Natural killer cell (primary cell): Measurements from ENCODE around the gene MIEF1. TPM values are rescaled to one million over a fixed set of nuclear protein-coding genes. Genes with fewer than 3 reads are reported as not detected.
A peak's percentile ranks its signal among the peaks of the same experiment; 100 is the strongest.

Experiments used
- ATAC-seq, 3 donors: fragments of 150-1000 bp in 2 of 3; fragments of 200-7000 bp in 1 of 3; cut with Tn5 transposase; 1 replicate in 1 of 3; 2 replicates in 2 of 3; pipeline ENCODE4 v1.10.0; 2021; ENCODE audit warnings: mild to moderate bottlenecking in 2 of 3, moderate library complexity in 2 of 3
- DNase-seq, 2 donors: peaks; one replicate each; pipeline versions ENCODE4 v3.0.0 to v3.0.0-alpha.2; 2013 to 2021; ENCODE audit warnings: mixed read lengths in 1 of 2
- H3K27ac ChIP-seq: one replicate; pipeline ENCODE4 v1.5.1; 2013; ENCODE audit warnings: mild to moderate bottlenecking, low read length
- H3K27me3 ChIP-seq: one replicate; pipeline ENCODE4 v1.6.1; 2013; ENCODE audit warnings: low read length; ENCODE audit not compliant: control insufficient read depth, insufficient read depth
- H3K36me3 ChIP-seq: one replicate; pipeline ENCODE4 v1.6.1; 2013; ENCODE audit warnings: low read length; ENCODE audit not compliant: control insufficient read depth, insufficient read depth
- H3K4me1 ChIP-seq: one replicate; pipeline ENCODE4 v1.6.1; 2013; ENCODE audit warnings: low read length; ENCODE audit not compliant: control insufficient read depth, insufficient read depth
- H3K4me3 ChIP-seq: one replicate; pipeline ENCODE4 v1.5.1; 2013; ENCODE audit warnings: low read length
- H3K9me3 ChIP-seq: one replicate; pipeline ENCODE4 v1.6.1; 2013; ENCODE audit warnings: low read length; ENCODE audit not compliant: control insufficient read depth, insufficient read depth
- H3K27ac Mint-ChIP-seq, 2 donors: one replicate each; pipeline ENCODE4 v1.8.0; 2022; ENCODE audit warnings: mild to moderate bottlenecking in 2 of 2, mixed read lengths in 2 of 2, moderate library complexity in 1 of 2
- H3K27me3 Mint-ChIP-seq, 2 donors: one replicate each; pipeline ENCODE4 v1.8.0; 2022; ENCODE audit warnings: low read depth in 2 of 2, mixed read lengths in 2 of 2
- H3K36me3 Mint-ChIP-seq: one replicate; pipeline ENCODE4 v1.8.0; 2022; ENCODE audit warnings: mixed read lengths
- H3K4me1 Mint-ChIP-seq, 2 donors: one replicate each; pipeline ENCODE4 v1.8.0; 2022; ENCODE audit warnings: mixed read lengths in 2 of 2
- H3K4me3 Mint-ChIP-seq: one replicate; pipeline ENCODE4 v1.8.0; 2022; ENCODE audit warnings: mild to moderate bottlenecking, moderate library complexity, mixed read lengths
- H3K9me3 Mint-ChIP-seq, 2 donors: one replicate each; pipeline ENCODE4 v1.8.0; 2022; ENCODE audit warnings: mixed read lengths in 2 of 2
- WGBS: methylation state at CpG from one replicate; pipeline ENCODE4 v1.1.7; 2013; ENCODE audit warnings: missing lambda C conversion rate; ENCODE audit not compliant: insufficient coverage; 5-methylcytosine and 5-hydroxymethylcytosine counted together
- intact Hi-C: fragments of 100-400 bp; cut with micrococcal nuclease; formaldehyde crosslinking; loops from one replicate; pipeline ENCODE4 v1.14.2; 2022
- total RNA-seq, 4 donors: library from RNA; stranded (reverse); fragments of 120-200 nt in 1 of 4; gene quantifications; one replicate each; pipeline versions ENCODE4 v1.2.3 to v1.2.4, GENCODE V29; 2013 to 2022
- TF ChIP-seq, protein P1 (sequence below): fragments of 200-600 bp; IDR thresholded peaks from one replicate; pipeline ENCODE4 v1.8.0; 2022; ENCODE audit warnings: antibody characterized with exemption

MIEF1 gene
- total RNA-seq, 3 donors from 2014 or later (not counting 1 experiment from before 2014, with no cell fraction given): 16.1 to 27.6 (median 25.1) TPM

DNA sequence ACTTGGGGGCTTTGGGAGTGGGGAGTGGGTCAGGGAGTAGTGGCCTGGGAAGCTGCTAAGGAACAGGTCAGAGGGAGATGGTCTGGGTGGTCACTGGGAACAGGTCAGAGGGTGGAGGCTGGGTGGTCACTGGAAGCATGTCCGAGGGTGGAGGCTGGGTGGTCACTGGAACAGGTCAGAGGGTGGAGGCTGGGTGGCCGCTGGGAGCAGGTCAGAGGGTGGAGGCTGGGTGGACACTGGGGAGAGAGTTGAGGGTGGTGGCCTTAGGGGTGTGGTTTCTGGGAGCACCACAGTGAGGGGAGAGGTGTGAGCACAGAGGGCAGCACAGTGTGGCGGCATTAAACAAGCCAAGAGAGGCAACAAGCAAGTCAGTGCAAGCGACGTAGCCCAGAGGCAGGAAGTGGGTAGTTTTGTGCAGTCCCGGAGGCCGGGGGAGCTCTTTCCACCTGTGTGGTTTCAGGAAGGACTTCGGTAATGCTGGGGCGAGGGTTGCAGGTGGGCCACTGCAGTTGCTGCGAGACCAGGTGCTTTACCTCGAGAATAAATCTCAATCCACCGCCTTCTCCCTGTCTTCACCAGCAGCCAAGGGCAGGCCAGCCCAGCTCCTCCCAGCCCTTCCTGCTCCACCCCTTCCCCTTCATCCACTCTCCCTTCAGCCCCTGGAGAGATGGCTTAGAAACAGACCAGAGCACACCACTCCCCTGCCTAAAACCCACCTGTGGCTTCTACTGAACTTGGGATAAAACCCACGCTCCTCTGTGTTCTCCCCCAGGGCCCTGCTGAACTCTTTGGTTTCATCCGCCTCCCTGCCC is 65.3 kb downstream of the MIEF1 start:
- no peak overlapping the region for H3K4me3 Mint-ChIP-seq
- H3K27me3 Mint-ChIP-seq: no peaks in the 10 kb centered on the region
- H3K4me1 Mint-ChIP-seq: peaks cover 0 to 25% of the 10 kb centered on the region in 2 donors
- no peaks in the 10 kb centered on the region for H3K9me3 ChIP-seq
- peak overlapping the region in 1 of 2 donors; percentile 13 for H3K27ac Mint-ChIP-seq
- peaks cover 15% of the 10 kb centered on the region for H3K4me1 ChIP-seq
- WGBS: 23% methylated on average over 14 of the region's 14 CpGs
- H3K4me3 ChIP-seq: no peak overlapping the region
- intact Hi-C loops: no loop called here
- H3K27me3 ChIP-seq: no peaks in the 10 kb centered on the region
- H3K36me3 ChIP-seq: no peaks in the 10 kb centered on the region
- H3K9me3 Mint-ChIP-seq: peaks cover 7% of the 10 kb centered on the region in 2 donors
- H3K36me3 Mint-ChIP-seq: no peaks in the 10 kb centered on the region
- DNase-seq: peak in 1 of 2 donors; percentile 68
- no peak overlapping the region for H3K27ac ChIP-seq
- ATAC-seq: peak; percentile 53 to 74 (median 67)
- TF ChIP-seq, protein P1, sequence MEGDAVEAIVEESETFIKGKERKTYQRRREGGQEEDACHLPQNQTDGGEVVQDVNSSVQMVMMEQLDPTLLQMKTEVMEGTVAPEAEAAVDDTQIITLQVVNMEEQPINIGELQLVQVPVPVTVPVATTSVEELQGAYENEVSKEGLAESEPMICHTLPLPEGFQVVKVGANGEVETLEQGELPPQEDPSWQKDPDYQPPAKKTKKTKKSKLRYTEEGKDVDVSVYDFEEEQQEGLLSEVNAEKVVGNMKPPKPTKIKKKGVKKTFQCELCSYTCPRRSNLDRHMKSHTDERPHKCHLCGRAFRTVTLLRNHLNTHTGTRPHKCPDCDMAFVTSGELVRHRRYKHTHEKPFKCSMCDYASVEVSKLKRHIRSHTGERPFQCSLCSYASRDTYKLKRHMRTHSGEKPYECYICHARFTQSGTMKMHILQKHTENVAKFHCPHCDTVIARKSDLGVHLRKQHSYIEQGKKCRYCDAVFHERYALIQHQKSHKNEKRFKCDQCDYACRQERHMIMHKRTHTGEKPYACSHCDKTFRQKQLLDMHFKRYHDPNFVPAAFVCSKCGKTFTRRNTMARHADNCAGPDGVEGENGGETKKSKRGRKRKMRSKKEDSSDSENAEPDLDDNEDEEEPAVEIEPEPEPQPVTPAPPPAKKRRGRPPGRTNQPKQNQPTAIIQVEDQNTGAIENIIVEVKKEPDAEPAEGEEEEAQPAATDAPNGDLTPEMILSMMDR: no peak

Other genes with a start within 250 kb of the MIEF1 start
- gene RPL3, start 182.7 kb upstream of the MIEF1 start, total RNA-seq: 1,000 to 10,000 TPM; 1,534 to 1,757 (median 1,614) TPM
- gene SYNGR1, start 152.3 kb upstream of the MIEF1 start, total RNA-seq: 10 to 100 TPM; 30.3 to 35.7 (median 31.3) TPM
- gene TAB1, start 102.5 kb upstream of the MIEF1 start, total RNA-seq: 10 to 100 TPM; 24.3 to 30.4 (median 24.8) TPM
- gene MGAT3, start 45.3 kb upstream of the MIEF1 start, total RNA-seq: 10 to 100 TPM in 1 of 3 donors, under 1 TPM in 2; 0.09 to 13.7 (median 0.11) TPM
- gene ATF4, start 18.3 kb downstream of the MIEF1 start, total RNA-seq: 100 to 1,000 TPM; 235 to 242 (median 238) TPM
- gene RPS19BP1, start 30.5 kb downstream of the MIEF1 start, total RNA-seq: 10 to 100 TPM; 56.7 to 66.5 (median 61.3) TPM
- under 1 TPM; 0.05 to 0.83 (median 0.72) TPM for gene CACNA1I, start 68.5 kb downstream of the MIEF1 start, total RNA-seq